LNCaP clone FGC (cell line): Measurements from ENCODE around the gene COL18A1.

Experiments
- DNase-seq: peaks from one replicate; pipeline ENCODE4 v3.0.0-alpha.2; 2011; ENCODE audit warnings: low read depth
- H3K4me3 ChIP-seq: 2 replicates; pipeline ENCODE4 v1.5.1; 2011; ENCODE audit warnings: mild to moderate bottlenecking, low read depth, low read length, control low read depth
- CTCF ChIP-seq: IDR thresholded peaks from 2 replicates; pipeline ENCODE4 v1.5.1; 2012; ENCODE audit warnings: mild to moderate bottlenecking; ENCODE audit not compliant: control insufficient read depth, insufficient read depth; ENCODE audit errors: extremely low read depth

COL18A1 gene

GRCh38 chr21:45404730-45405270 is at the start of gene COL18A1:
Gene COL18A1, plus strand, starts transcription at chr21:45405165. Its CDS starts 66 bp downstream, at chr21:45405231.
- no peak for TF ChIP-seq CTCF
- DNase-seq: no peak
- peak within 1 kb of the TSS; percentile 44 for H3K4me3 ChIP-seq

DNA sequence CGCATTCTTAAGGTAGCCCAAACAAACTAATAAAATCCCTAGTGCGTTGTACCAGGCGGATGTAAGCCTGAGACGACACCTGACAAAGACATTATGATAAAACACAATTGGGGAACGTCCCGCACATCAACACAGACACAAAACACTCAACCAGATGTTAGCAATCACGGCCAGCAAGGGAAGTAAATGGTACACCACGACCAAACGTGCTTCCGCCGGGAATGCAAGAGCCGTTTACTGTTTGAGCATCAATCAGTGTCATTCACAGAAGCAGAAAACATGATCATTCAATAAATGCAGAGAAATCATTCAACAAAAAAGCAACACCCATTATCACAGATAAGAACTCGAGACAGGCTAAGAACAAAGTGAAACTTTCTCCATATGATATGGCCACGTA is 49.4 kb upstream of the COL18A1 start:
- no peak for TF ChIP-seq CTCF
- DNase-seq: no peak
- H3K4me3 ChIP-seq: no peak overlapping the region

DNA sequence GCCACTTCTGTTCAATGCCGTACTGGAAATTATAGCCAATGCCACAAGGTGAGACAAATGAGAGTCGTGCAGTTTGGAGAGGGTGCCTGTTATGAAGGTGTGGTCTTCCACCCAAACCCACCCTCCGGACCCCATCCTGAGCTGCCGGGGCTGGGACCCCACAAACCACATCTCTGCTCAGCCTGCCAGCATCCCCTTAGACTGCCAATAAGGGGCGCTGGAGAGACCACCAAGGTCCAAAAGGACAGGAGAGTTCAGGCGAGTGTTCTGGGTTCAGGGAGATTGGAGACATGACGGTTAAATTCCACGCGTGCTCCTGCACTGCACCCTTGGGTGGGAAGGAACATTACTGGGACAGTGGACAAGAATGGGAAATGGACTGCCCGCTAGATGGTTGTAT is 48.7 kb upstream of the COL18A1 start:
- no peak for TF ChIP-seq CTCF
- no peak for DNase-seq
- H3K4me3 ChIP-seq: no peak overlapping the region

DNA sequence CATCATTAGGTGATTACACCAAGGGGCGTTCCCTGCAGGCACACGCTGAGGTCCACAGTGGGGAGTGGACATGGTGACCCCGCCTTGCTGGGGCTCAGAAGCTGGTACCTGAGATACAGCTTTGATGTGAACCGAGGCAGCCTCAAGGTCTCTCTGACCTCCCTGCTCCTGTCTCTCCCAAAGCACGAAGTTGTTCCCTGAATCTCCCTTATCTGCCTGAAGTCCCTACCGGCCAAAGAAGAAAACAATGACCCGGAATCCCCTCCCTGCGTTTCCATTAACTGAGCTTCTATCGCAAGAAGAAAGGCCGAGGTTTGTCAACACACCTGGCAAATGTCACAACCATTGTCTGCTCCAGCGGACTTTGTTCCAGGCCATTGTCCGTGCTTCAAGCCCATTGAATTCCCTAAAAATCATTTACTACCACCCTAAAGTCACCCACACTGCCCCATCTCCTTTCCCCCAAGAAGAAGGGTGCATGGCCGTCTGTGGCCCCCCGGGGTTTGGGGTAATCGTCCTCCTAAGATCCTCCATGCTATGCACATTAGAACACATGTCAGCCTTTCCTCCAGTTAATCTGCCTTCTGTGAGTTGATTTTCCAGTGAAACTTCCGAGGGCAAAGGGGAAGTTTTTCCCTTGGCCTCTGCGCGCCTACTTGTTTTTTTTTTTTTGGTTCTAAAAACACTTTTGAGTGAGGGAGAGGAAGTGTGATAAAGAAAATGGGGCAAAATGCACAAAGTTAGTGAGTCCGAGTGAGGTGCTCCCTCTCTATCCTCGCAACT is 48.1 kb upstream of the COL18A1 start:
- no peak for TF ChIP-seq CTCF
- DNase-seq: no peak
- no peak overlapping the region for H3K4me3 ChIP-seq

DNA sequence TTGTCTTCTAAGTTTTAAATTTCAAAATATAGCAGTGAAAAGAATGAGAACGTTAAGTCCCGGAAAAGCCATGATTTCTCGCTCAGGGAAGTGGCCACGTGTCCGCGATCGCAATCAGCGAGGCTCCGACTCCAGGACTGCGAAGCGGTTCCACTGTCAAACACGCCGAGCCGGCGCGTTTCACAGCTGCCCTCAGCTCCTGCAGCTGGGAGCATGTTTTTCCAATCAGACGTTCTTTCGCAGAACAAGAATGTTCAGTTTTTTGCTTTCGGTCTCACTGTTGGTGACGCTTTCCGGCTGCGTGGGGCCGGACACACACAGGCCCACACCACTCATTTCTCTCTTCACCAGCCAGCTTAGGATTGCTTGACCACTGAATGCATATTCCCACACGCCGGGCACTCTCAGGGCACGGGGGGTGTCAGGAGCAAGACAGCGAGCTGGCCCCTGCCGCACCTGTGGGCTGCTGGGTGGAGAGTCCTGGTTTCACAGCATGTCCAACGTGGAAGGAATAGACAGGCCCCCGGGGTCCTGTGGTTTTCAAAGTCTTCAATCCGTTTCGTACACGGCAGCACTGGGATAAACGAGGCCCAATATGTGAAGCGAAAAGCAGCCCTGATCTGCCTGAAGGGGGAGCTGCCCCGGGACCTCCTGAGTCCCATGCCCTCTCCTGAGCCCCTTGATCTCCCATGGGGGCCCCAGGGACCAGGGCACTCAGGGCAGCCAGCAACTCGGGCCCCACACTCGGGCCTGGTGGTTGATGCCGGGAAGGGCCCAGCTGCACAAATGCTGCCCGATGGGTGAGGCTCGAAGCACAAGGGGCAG is 47.3 kb upstream of the COL18A1 start:
- no peak for DNase-seq
- TF ChIP-seq CTCF: no peak
- H3K4me3 ChIP-seq: no peak overlapping the region

- no peak for DNase-seq
- H3K4me3 ChIP-seq: no peak overlapping the region
- TF ChIP-seq CTCF: no peak
Observed at GRCh38 chr21:45358261-45358670, 46.7 kb upstream of the COL18A1 start.
